ENCODE measurements around the gene NPHP3. TPM values are rescaled to one million over a fixed set of nuclear protein-coding genes. Genes with fewer than 3 reads are reported as not detected.

The NPHP3 gene
- total RNA-seq, 1 experiment from 2014 or later, result 10.8 TPM

- H3K36me3 Mint-ChIP-seq (ENCODE audit: insufficient read depth in 1 of 3, low read depth in 3 of 3), result no peaks in the 10 kb centered on the region
- no peak overlapping the region for H2AFZ ChIP-seq (ENCODE audit: low read length)
- no peaks in the 10 kb centered on the region for H3K79me2 ChIP-seq (ENCODE audit: insufficient read depth, low read length)
- H3K9ac ChIP-seq (ENCODE audit: extremely low read depth, insufficient read length, low read length), result no peak overlapping the region
- H3K56ac ChIP-seq (ENCODE audit: insufficient read length, low read depth, low read length), result no peak overlapping the region
- DNase-seq, result no peak
- no peak overlapping the region for H2BK120ac ChIP-seq (ENCODE audit: low read depth, low read length, poor library complexity, severe bottlenecking)
- H3K27ac ChIP-seq (ENCODE audit: insufficient read length, low read depth, low read length), result no peak overlapping the region
- TF ChIP-seq, protein P1, sequence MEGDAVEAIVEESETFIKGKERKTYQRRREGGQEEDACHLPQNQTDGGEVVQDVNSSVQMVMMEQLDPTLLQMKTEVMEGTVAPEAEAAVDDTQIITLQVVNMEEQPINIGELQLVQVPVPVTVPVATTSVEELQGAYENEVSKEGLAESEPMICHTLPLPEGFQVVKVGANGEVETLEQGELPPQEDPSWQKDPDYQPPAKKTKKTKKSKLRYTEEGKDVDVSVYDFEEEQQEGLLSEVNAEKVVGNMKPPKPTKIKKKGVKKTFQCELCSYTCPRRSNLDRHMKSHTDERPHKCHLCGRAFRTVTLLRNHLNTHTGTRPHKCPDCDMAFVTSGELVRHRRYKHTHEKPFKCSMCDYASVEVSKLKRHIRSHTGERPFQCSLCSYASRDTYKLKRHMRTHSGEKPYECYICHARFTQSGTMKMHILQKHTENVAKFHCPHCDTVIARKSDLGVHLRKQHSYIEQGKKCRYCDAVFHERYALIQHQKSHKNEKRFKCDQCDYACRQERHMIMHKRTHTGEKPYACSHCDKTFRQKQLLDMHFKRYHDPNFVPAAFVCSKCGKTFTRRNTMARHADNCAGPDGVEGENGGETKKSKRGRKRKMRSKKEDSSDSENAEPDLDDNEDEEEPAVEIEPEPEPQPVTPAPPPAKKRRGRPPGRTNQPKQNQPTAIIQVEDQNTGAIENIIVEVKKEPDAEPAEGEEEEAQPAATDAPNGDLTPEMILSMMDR (conservative IDR thresholded peaks at IDR 0.05), result no peak
- peaks cover 2 to 10% of the 10 kb centered on the region in 2 experiments for H3K4me1 Mint-ChIP-seq
- no peaks in the 10 kb centered on the region for H3K9me3 ChIP-seq (ENCODE audit: control insufficient read depth, low read depth, low read length)
- H2AK5ac ChIP-seq (ENCODE audit: insufficient read length, low read length), result no peak overlapping the region
- H2BK5ac ChIP-seq (ENCODE audit: insufficient read length, low read length), result no peak overlapping the region
- H3K27ac Mint-ChIP-seq, result peak overlapping the region in 1 of 3 experiments; percentile 32; a peak in 1 of 7 replicates
- H2BK20ac ChIP-seq (ENCODE audit: low read depth, low read length, poor library complexity, severe bottlenecking), result no peak overlapping the region
- H3K23ac ChIP-seq (ENCODE audit: insufficient read length, low read depth, low read length), result no peak overlapping the region
- no peak overlapping the region for H3K4ac ChIP-seq (ENCODE audit: low read depth, low read length)
- no peak overlapping the region for H4K91ac ChIP-seq (ENCODE audit: insufficient read length, low read depth, low read length)
- no peaks in the 10 kb centered on the region for H3K4me1 ChIP-seq (ENCODE audit: insufficient read depth, low read length)
- no peaks in the 10 kb centered on the region for H4K20me1 ChIP-seq (ENCODE audit: control insufficient read depth, insufficient read depth, insufficient read length)
- no peaks in the 10 kb centered on the region for H3K79me1 ChIP-seq (ENCODE audit: insufficient read depth, low read depth, low read length, poor library complexity, severe bottlenecking)
- H3K4me2 ChIP-seq (ENCODE audit: insufficient read depth, insufficient read length, low read length), result no peak overlapping the region
- no peak overlapping the region for H3K4me3 Mint-ChIP-seq
- no peak overlapping the region for H4K5ac ChIP-seq (ENCODE audit: insufficient read length, low read depth, low read length)
- H3K27me3 Mint-ChIP-seq (ENCODE audit: low read depth), result no peaks in the 10 kb centered on the region
- H2BK15ac ChIP-seq (ENCODE audit: low read depth, low read length), result no peak overlapping the region
- H3T11ph ChIP-seq (ENCODE audit: low read length), result no peak overlapping the region
- H2BK12ac ChIP-seq (ENCODE audit: insufficient read length, low read depth, low read length), result no peak overlapping the region
- H3K18ac ChIP-seq (ENCODE audit: insufficient read length, low read depth, low read length), result no peak overlapping the region
- no peaks in the 10 kb centered on the region for H3K23me2 ChIP-seq (ENCODE audit: insufficient read length, low read depth, low read length, poor library complexity, severe bottlenecking)
- no peak overlapping the region for H4K8ac ChIP-seq (replicated peaks; ENCODE audit: insufficient read length, low read depth, low read length)
- H3K27me3 ChIP-seq (ENCODE audit: insufficient read depth, low read length), result no peaks in the 10 kb centered on the region
- H3K9me3 Mint-ChIP-seq, result no peaks in the 10 kb centered on the region
- no peak overlapping the region for H3K14ac ChIP-seq (ENCODE audit: insufficient read depth, low read length)
These were observed 13.4 kb upstream of the NPHP3 start for GRCh38 chr3:132735589-132735988.

Measured in H9 (cell line).